Measurements from ENCODE around the gene RABAC1. TPM values are rescaled to one million over a fixed set of nuclear protein-coding genes. Genes with fewer than 3 reads are reported as not detected.

The RABAC1 gene
- polyA plus RNA-seq, 1 donor (not counting 4 experiments of a cell fraction or from before 2014, with no cell fraction given) = 107 TPM

GRCh38 chr19:41937525-41938468 lies 21.3 kb downstream of the RABAC1 start:
- H3K79me2 ChIP-seq (ENCODE audit: control insufficient read depth, insufficient read depth, low read length) = no peaks in the 10 kb centered on the region
- no peaks in the 10 kb centered on the region for H3K9me1 ChIP-seq (ENCODE audit: control insufficient read depth, extremely low read depth, insufficient read depth, low read length)
- H3K27me3 ChIP-seq (ENCODE audit: control insufficient read depth, extremely low read depth, insufficient read depth, low read length) = peaks cover 65% of the 10 kb centered on the region
- FAIRE-seq (no peak), DNase-seq (ENCODE audit: low read depth, low spot score) (no peak)
- no peak overlapping the region for H3K9ac ChIP-seq (ENCODE audit: control insufficient read depth, extremely low read depth, insufficient read depth, low read length)
- dilution Hi-C loops (cut with MboI; ENCODE audit: extremely low pct_ligation_motif_present, low sequenced_read_pairs) = no loop called here
- no peak overlapping the region for H3K27ac ChIP-seq (ENCODE audit: control insufficient read depth, insufficient read depth, low read length)
- peaks cover 3% of the 10 kb centered on the region for H4K20me1 ChIP-seq (ENCODE audit: control insufficient read depth, extremely low read depth, insufficient read depth, low read length)
- H2AFZ ChIP-seq (ENCODE audit: control insufficient read depth, low read length) = no peak overlapping the region
- H3K36me3 ChIP-seq (ENCODE audit: control insufficient read depth in 2 of 2, extremely low read depth in 1 of 2, insufficient read depth in 2 of 2, low read length in 2 of 2) = no peaks in the 10 kb centered on the region
- peaks cover 15% of the 10 kb centered on the region for H3K4me1 ChIP-seq (ENCODE audit: control insufficient read depth, extremely low read depth, insufficient read depth, low read length)
- H3K4me2 ChIP-seq (ENCODE audit: control insufficient read depth, extremely low read depth, insufficient read depth, low read depth, low read length) = no peak overlapping the region
- H3K4me3 ChIP-seq (ENCODE audit: control insufficient read depth in 2 of 3, extremely low read depth in 1 of 3, insufficient read depth in 2 of 3, low read depth in 1 of 3, low read length in 3 of 3) = no peak overlapping the region
- TF ChIP-seq EZH2 (IDR thresholded peaks at IDR 0.05; ENCODE audit: low read length) = no peak
- TF ChIP-seq CTCF (optimal IDR thresholded peaks at IDR 0.05 in 1 of 3, IDR thresholded peaks at IDR 0.05 in 1 of 3, conservative IDR thresholded peaks at IDR 0.05 in 1 of 3; ENCODE audit: extremely low read depth in 1 of 3, insufficient read depth in 2 of 3, low read length in 3 of 3) = no peak
- no peaks in the 10 kb centered on the region for H3K9me3 ChIP-seq (ENCODE audit: control insufficient read depth, low read depth, low read length)

- Histone ChIP-seq H3K9me3 (ENCODE audit: control insufficient read depth, low read depth, low read length) (no peaks in the 10 kb centered on the region), H2AFZ (ENCODE audit: control insufficient read depth, low read length) (no peak overlapping the region), H3K9ac (ENCODE audit: control insufficient read depth, extremely low read depth, insufficient read depth, low read length) (no peak overlapping the region), H3K4me3 (ENCODE audit: control insufficient read depth in 2 of 3, extremely low read depth in 1 of 3, insufficient read depth in 2 of 3, low read depth in 1 of 3, low read length in 3 of 3) (no peak overlapping the region), H4K20me1 (ENCODE audit: control insufficient read depth, extremely low read depth, insufficient read depth, low read length) (peaks cover 3% of the 10 kb centered on the region), H3K27me3 (ENCODE audit: control insufficient read depth, extremely low read depth, insufficient read depth, low read length) (peaks cover 73% of the 10 kb centered on the region), H3K36me3 (ENCODE audit: control insufficient read depth in 2 of 2, extremely low read depth in 1 of 2, insufficient read depth in 2 of 2, low read length in 2 of 2) (no peaks in the 10 kb centered on the region), H3K27ac (ENCODE audit: control insufficient read depth, insufficient read depth, low read length) (no peak overlapping the region), H3K79me2 (ENCODE audit: control insufficient read depth, insufficient read depth, low read length) (no peaks in the 10 kb centered on the region), H3K9me1 (ENCODE audit: control insufficient read depth, extremely low read depth, insufficient read depth, low read length) (no peaks in the 10 kb centered on the region), H3K4me1 (ENCODE audit: control insufficient read depth, extremely low read depth, insufficient read depth, low read length) (peaks cover 15% of the 10 kb centered on the region), H3K4me2 (ENCODE audit: control insufficient read depth, extremely low read depth, insufficient read depth, low read depth, low read length) (no peak overlapping the region)
- FAIRE-seq (no peak), DNase-seq (ENCODE audit: low read depth, low spot score) (no peak)
- dilution Hi-C loops (cut with MboI; ENCODE audit: extremely low pct_ligation_motif_present, low sequenced_read_pairs) = no loop called here
- TF ChIP-seq CTCF (optimal IDR thresholded peaks at IDR 0.05 in 1 of 3, IDR thresholded peaks at IDR 0.05 in 1 of 3, conservative IDR thresholded peaks at IDR 0.05 in 1 of 3; ENCODE audit: extremely low read depth in 1 of 3, insufficient read depth in 2 of 3, low read length in 3 of 3) (no peak), EZH2 (IDR thresholded peaks at IDR 0.05; ENCODE audit: low read length) (no peak)
Observed at GRCh38 chr19:41936961-41937360, 22.2 kb downstream of the RABAC1 start.

Measured in keratinocyte (primary cell).